HG03066 (cell line): Measurements from ENCODE around the gene TMEM119.

Experiments
- ATAC-seq: cut with Tn5 transposase; IDR thresholded peaks from one replicate; pipeline ENCODE4 v1.9.1; 2021; ENCODE audit warnings: low read depth; ENCODE audit not compliant: unreplicated experiment

Gene TMEM119

GRCh38 chr12:108553799-108554198, 44.1 kb downstream of the TMEM119 start:
- ATAC-seq = no peak

DNA sequence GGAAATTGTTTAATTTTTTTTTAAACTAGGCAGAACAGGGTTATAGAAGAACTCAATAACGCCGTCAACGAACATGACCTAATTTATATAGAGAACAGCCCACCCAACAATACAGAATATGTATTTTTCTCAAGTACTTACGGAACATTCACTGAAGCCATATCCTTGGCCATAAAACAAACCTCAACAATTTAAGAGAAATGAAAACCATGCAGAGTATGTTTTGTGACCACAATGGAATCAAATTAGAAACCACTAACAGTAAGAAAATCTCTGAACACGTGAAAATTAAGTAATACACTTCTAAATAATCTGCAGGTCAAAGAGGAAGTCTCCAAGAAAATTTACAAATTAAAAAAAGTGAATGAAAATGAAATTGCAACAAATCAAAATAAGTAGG, 46.3 kb downstream of the TMEM119 start:
- ATAC-seq = no peak

- no peak for ATAC-seq
These were observed 48.8 kb downstream of the TMEM119 start for GRCh38 chr12:108548954-108549521.

GRCh38 chr12:108547686-108548085, 50.2 kb downstream of the TMEM119 start:
- ATAC-seq = no peak

- ATAC-seq = no peak
These were observed 54.2 kb downstream of the TMEM119 start for GRCh38 chr12:108543652-108544051.

DNA sequence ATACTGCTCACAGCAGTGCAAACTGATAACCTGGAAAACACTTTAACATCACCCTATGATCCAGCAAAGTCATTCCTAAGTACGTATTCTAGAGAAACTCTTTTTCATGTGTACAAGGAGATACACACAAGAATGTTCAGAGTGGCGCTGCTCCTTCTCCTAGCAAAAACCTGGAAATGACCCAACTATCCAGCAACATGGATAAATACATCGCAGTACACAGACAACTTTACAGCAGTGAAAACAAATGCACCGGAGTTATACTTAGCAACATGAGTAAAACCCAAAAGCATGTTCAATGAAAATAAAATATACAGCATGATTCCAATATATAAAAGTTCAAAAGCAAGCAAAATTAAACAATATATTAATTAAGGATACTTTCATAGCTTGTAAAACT, 55.6 kb downstream of the TMEM119 start:
- no peak for ATAC-seq
